Erythroblast (primary cell): ENCODE data around the gene PAFAH1B1.

ENCODE experiments used
- GATA1 ChIP-seq: IDR thresholded peaks from 2 replicates; pipeline ENCODE4 v1.6.1; 2011; ENCODE audit warnings: low read depth, mild to moderate bottlenecking, control low read depth, low read length, moderate library complexity
- POLR2A ChIP-seq: IDR thresholded peaks from 2 replicates; pipeline ENCODE4 v1.6.1; 2011; ENCODE audit warnings: mild to moderate bottlenecking, low read length

GRCh38 chr17:2580661-2581060 lies 12.8 kb upstream of the PAFAH1B1 start:
- TF ChIP-seq POLR2A = no peak
- no peak for TF ChIP-seq GATA1
